IPS-18c (cell line): ENCODE data around the gene DGCR2.
"Not testable (repeated sequence)": the region's sequence is repeated elsewhere in the genome, so short reads cannot be mapped to it uniquely, and the experiment has no call there.

Experiments used
- H3K4me3 ChIP-seq: 2 replicates; pipeline ENCODE4 v1.7.0; 2013; ENCODE audit warnings: low read depth, mild to moderate bottlenecking, low read length, moderate library complexity; ENCODE audit not compliant: insufficient read depth
- H3K9me3 ChIP-seq: one replicate; pipeline ENCODE4 v1.6.1; 2013; ENCODE audit warnings: mild to moderate bottlenecking, low read length, moderate library complexity; ENCODE audit not compliant: control insufficient read depth, insufficient read depth

The DGCR2 gene

DNA sequence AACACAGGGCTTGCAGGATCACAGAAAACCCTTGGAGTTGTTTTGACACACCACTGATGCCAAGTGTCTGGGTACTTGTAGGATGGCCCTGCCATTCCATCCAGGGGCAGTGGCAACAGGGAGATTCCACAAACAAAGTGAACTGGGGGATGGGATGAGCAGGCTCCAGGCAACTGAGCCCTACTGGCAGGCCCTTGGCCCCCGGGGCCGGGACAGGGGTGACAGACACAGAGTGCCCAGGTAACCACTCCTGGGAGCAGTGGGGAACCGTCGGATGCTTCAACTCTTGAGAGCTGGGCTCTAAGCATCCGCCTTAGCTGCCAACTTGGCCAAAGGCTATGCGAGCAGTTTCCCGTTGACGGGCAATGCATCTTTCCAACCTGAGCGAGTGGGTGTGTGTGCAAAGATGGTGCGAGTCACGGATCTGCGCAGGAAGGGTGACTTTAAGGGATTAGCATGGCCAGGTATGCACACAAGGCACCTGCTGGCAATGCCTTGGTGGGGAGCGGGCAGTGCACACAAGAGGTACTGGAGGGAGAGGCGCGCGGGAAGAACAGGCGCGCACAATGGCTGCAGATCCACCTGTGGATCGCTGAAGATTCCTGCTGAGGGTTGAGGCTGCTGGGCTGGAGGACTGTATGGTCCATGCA is 103.1 kb downstream of the DGCR2 start:
- Histone ChIP-seq H3K4me3 (no peak overlapping the region), H3K9me3 (no peaks in the 10 kb centered on the region)

DNA sequence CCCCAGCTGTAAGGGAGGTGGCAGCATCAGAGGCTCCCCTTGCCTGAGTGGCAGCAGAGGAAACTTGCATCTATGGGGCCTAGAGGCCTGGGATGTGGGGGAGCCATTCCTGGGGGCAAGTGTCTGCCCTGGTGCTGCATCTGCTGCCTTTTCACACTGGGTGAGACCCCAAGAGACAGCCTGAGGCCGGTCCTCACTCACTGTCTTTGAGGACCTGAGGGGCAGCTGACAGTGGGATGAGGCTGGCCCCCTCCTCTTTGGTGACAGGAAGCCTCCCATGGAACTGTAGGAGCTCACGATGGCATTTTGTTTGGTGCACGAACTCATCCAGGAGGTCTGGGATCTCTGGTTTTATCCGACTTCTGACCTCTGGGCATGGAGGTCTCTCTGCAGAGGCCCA is 104.0 kb downstream of the DGCR2 start:
- no peak overlapping the region for H3K4me3 ChIP-seq
- no peaks in the 10 kb centered on the region for H3K9me3 ChIP-seq

DNA sequence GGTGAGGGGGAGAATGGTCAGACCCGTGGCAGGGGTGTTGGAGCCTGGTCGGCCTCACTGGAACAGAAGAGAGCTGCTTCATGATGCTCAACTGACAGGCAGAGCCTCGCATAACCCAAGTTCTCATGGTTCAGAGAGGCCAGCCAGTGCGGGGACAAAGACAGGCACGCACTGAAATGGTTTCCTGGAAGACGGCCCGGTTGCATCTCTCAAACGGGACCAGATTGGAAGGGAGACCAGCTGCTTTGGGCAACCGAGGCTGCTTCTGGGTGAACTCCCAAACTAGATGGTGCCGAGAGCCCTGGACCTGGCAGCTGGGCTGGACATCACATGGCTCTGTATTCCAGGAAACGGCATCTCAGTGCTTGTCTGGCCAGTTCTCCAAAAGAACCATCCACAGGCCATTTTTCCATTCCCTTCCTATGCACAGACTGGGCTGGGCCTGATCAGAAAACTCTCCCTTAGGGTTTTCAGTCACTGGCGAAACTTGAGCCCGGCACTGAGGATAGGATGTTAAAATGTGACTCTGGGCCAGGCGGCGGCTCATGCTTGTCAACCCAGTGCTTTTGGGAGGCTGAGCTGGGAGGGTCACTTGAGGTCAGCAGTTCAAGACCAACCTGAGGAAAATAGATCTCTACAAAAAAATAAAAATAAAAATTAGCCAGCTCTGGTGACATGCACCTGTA is 106.0 kb downstream of the DGCR2 start:
- Histone ChIP-seq H3K9me3 (no peaks in the 10 kb centered on the region), H3K4me3 (no peak overlapping the region)

- H3K4me3 ChIP-seq, result no peak overlapping the region
- no peaks in the 10 kb centered on the region for H3K9me3 ChIP-seq
These were observed 107.3 kb downstream of the DGCR2 start for GRCh38 chr22:19014886-19015285.

GRCh38 chr22:19013881-19014598 is 108.2 kb downstream of the DGCR2 start:
- not testable (repeated sequence) for H3K9me3 ChIP-seq, H3K4me3 ChIP-seq

- H3K9me3 ChIP-seq, H3K4me3 ChIP-seq: not testable (repeated sequence)
These were observed 108.8 kb downstream of the DGCR2 start for GRCh38 chr22:19013411-19013810.

DNA sequence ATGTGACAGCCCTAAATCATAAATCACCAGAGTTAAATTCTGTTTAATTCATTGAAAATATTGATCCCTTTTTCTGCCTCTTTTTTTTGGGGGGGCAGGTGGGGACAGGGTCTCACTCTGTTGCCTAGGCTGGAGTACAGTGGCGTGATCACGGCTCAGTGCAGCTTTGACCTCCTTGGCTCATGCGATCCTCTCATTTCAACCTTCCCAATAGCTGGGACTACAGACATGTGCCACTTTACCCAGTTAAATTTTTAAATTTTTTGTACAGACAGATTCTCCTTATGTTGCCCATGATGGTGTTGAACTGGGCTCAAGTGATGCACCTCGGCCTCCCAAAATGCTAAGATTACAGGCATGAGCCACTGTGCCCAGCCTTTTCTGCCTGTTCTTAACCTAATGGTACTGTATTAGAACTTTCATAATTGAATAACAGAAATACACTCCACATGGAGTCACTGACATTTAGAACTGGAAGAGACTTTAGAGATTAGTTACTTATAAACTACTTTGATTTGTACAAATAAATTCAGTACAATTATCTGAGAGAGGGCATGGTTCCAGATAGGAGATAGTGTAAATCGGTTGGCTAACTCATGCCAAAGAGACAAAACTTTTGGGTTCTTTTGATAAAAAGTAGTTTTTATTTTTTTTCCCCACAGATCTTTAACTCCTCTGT is 109.8 kb downstream of the DGCR2 start:
- Histone ChIP-seq H3K9me3 (no peaks in the 10 kb centered on the region), H3K4me3 (no peak overlapping the region)

DNA sequence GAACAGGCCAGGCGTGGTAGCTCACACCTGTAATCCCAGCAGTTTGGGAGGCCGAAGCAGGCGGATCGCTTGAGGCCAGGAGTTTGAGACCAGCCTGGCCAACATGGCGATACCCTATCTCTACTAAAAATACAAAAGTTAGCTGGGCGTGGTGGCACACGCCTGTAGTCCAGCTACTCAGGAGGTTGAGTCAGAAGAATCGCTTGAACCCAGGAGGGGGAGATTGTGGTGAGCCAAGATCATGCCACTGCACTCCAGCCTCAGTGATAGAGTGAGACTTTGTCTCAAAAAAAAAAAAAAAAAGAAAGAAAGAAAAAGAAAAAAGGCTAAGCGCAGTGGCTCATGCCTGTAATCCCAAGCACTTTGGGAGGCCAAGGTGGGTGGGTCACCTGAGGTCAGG is 110.6 kb downstream of the DGCR2 start:
- not testable (repeated sequence) for H3K9me3 ChIP-seq, H3K4me3 ChIP-seq

GRCh38 chr22:19011075-19011474 is 111.1 kb downstream of the DGCR2 start:
- H3K4me3 ChIP-seq, result no peak overlapping the region
- H3K9me3 ChIP-seq, result no peaks in the 10 kb centered on the region

DNA sequence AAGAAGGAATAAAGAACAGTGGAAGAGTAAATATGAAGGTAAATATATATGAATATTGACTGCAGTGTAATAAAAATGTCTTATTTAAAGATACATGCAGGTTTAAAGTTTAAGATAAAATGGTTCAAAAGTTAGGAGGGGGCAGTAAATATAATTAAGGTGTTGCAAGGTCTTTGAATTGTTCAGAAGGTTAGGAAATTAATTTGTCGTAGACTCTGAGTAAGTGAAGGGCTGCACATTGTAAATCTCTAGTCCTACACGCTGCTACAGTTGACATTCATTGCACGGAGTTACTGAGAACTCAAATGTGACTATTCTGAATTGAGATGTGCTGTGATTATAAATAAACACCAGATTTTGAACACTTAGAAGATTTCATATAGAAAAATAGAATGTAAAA is 116.3 kb downstream of the DGCR2 start:
- no peak overlapping the region for H3K4me3 ChIP-seq
- no peaks in the 10 kb centered on the region for H3K9me3 ChIP-seq

- H3K9me3 ChIP-seq, result no peaks in the 10 kb centered on the region
- H3K4me3 ChIP-seq, result no peak overlapping the region
These were observed 117.7 kb downstream of the DGCR2 start for GRCh38 chr22:19004471-19004870.

GRCh38 chr22:19003508-19003907 is 118.7 kb downstream of the DGCR2 start:
- H3K9me3 ChIP-seq, result no peaks in the 10 kb centered on the region

GRCh38 chr22:19002684-19003038 is 119.6 kb downstream of the DGCR2 start:
- Histone ChIP-seq H3K4me3 (no peak overlapping the region), H3K9me3 (no peaks in the 10 kb centered on the region)

More at GRCh38 chr22:19003508-19003907, 118.7 kb downstream of the DGCR2 start:
- no peak overlapping the region for H3K4me3 ChIP-seq

GRCh38 chr22:19001204-19001603 is 121.0 kb downstream of the DGCR2 start:
- H3K9me3 ChIP-seq, result no peaks in the 10 kb centered on the region
- no peak overlapping the region for H3K4me3 ChIP-seq

DNA sequence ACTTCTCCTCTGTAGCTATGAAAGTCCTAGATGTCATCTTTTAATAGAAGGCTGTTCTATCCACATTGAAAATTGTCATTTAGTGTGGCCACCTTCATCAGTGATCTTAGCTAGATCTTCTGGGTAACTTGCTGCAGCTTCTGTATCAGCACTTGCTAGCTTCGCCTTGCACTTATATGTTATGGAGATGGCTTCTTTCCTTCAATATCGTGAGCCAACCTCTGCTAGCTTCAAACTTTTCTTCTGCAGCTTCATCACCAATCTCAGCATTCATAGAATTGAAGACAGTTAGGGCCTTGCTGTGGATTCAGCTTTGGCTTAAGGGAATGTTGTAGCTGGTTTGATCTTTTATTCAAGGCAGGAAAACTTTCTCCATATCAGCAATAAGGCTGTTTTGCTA is 122.1 kb downstream of the DGCR2 start:
- H3K9me3 ChIP-seq, result not testable (repeated sequence)

DNA sequence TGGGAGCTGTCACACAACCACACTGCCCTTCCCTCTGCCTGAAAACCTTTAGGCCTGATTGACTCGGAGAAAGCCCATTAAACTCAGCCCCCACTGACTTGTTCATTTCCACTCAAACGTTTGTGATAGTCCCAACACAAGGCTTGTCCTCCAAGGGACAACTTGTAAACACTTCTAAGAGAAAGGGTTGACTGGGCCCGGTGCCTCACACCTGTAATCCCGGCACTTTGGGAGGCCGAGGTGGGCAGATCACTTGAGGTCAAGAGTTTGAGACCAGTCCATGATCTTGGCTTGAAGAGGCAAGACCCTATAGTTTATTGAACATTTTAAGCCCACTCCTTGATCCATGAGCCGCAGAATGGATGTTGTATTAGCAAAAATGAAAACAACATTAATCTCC is 122.8 kb downstream of the DGCR2 start:
- H3K9me3 ChIP-seq, result no peaks in the 10 kb centered on the region
- no peak overlapping the region for H3K4me3 ChIP-seq

More for the DNA sequence above, 122.1 kb downstream of the DGCR2 start:
- not testable (repeated sequence) for H3K4me3 ChIP-seq

DNA sequence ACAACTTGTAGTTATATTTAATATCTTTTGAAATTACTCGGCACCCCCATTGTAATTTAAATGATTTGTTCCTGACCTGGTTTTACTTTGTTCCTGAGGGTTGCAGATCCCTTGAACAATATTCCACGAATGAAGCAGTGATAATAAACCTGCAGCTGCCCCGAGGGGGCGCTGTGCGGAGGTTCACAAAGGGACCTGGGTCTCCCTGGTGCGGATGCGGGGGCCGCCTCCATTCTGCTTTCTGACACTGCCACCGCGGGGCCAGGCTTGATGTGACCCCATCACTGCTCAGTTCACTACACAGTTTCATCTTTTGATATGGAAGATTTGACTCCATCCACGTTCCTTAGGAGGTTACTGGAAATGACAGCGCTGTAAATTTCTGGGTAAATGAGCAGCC is 123.2 kb downstream of the DGCR2 start:
- H3K9me3 ChIP-seq, result no peaks in the 10 kb centered on the region
- H3K4me3 ChIP-seq, result no peak overlapping the region

DNA sequence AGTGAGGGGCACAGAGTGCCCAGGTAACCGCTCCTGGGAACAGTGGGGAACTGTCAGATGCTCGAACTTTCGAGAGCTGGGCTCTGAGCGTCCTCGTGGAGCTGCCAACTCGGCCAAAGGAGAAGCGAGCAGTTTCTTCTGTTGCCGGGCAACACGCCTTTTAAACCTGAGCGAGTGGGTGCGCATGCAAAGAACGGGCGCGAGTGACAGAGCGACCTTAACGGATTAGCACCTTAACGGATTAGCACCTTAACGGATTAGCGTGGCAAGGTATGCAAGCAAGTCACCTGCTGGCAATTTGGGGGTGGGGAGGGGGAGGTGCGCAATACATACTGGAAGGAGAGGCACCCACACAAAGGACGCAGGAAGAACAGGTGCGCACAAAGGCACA is 124.3 kb downstream of the DGCR2 start:
- no peaks in the 10 kb centered on the region for H3K9me3 ChIP-seq
- no peak overlapping the region for H3K4me3 ChIP-seq
